ENCODE measurements around the gene FLT1.

GRCh38 chr13:28340272-28340793, 154.6 kb downstream of the FLT1 start:
- TF ChIP-seq EZH2 (IDR thresholded peaks at IDR 0.05; ENCODE audit: borderline replicate concordance, low read depth, low read length, severe bottlenecking) (no peak), CTCF (IDR thresholded peaks at IDR 0.05; ENCODE audit: borderline replicate concordance, extremely low read depth, low read length, poor library complexity, severe bottlenecking) (no peak)

Measured in DND-41 (cell line).